ENCODE measurements around the gene ODF4. TPM values are rescaled to one million over a fixed set of nuclear protein-coding genes. Genes with fewer than 3 reads are reported as not detected.
A peak's percentile ranks its signal among the peaks of the same experiment; 100 is the strongest.

ODF4 gene
- total RNA-seq, 1 experiment from 2014 or later = not detected

GRCh38 chr17:8382052-8382879 lies 42.6 kb downstream of the ODF4 start:
- TSS peak; percentile 74 for BruUV-seq (replicated peaks)
- Histone ChIP-seq H3F3A (ENCODE audit: low read length, unreplicated experiment) (peaks cover 2% of the 10 kb centered on the region), H3K4me1 (ENCODE audit: insufficient read depth, low read length) (peaks cover 27% of the 10 kb centered on the region), H3K9ac (ENCODE audit: low read length) (peak overlapping the region; percentile 98), H3K79me2 (ENCODE audit: low read length) (peaks cover 47% of the 10 kb centered on the region), H3K4me2 (ENCODE audit: low read length) (peak overlapping the region; percentile 99), H3K4me3 (ENCODE audit: low read length) (peak overlapping the region; percentile 96), H3K9me2 (replicated peaks; ENCODE audit: low read length) (no peaks in the 10 kb centered on the region), H3K9me3 (ENCODE audit: low read length) (no peaks in the 10 kb centered on the region), H3K27me3 (ENCODE audit: low read length) (no peaks in the 10 kb centered on the region), H3K27ac (ENCODE audit: low read length) (peak overlapping the region; percentile 39), H2AFZ (ENCODE audit: low read length) (peak overlapping the region; percentile 55), H3K36me3 (ENCODE audit: low read depth, low read length) (peaks cover 42% of the 10 kb centered on the region), H4K20me1 (ENCODE audit: low read length) (peaks cover 23% of the 10 kb centered on the region)
- POLR2A ChIA-PET (ENCODE audit: unreplicated experiment) = interaction anchor here (0.7 kb wide), 1 partner anchor 87 kb away, joined by 4 read pairs; no protein-coding TSS in a partner anchor
- TF ChIP-seq EZH2phosphoT487 (IDR thresholded peaks at IDR 0.05; ENCODE audit: borderline replicate concordance, low read length) (no peak), CTCF (conservative IDR thresholded peaks at IDR 0.05; ENCODE audit: low read depth, low read length) (no peak), EZH2 (IDR thresholded peaks at IDR 0.05; ENCODE audit: low read length, unreplicated experiment) (no peak)
- ATAC-seq (no peak), DNase-seq (peak; percentile 4)
- intact Hi-C loops (cut with micrococcal nuclease) = no loop called here
- CTCF ChIA-PET = no interaction called here

- DNase-seq (no peak), ATAC-seq (no peak)
- no TSS peak for BruUV-seq (replicated peaks)
- peaks cover 23% of the 10 kb centered on the region for H4K20me1 ChIP-seq (ENCODE audit: low read length)
- peak overlapping the region; percentile 99 for H3K4me2 ChIP-seq (ENCODE audit: low read length)
- H3K4me1 ChIP-seq (ENCODE audit: insufficient read depth, low read length) = peaks cover 27% of the 10 kb centered on the region
- POLR2A ChIA-PET (ENCODE audit: unreplicated experiment) = interaction anchor here (0.7 kb wide), 1 partner anchor 87 kb away, joined by 4 read pairs; no protein-coding TSS in a partner anchor
- no peaks in the 10 kb centered on the region for H3F3A ChIP-seq (ENCODE audit: low read length, unreplicated experiment)
- CTCF ChIA-PET = no interaction called here
- peak overlapping the region; percentile 55 for H2AFZ ChIP-seq (ENCODE audit: low read length)
- TF ChIP-seq EZH2phosphoT487 (IDR thresholded peaks at IDR 0.05; ENCODE audit: borderline replicate concordance, low read length) (no peak), CTCF (conservative IDR thresholded peaks at IDR 0.05; ENCODE audit: low read depth, low read length) (no peak), EZH2 (IDR thresholded peaks at IDR 0.05; ENCODE audit: low read length, unreplicated experiment) (no peak)
- peak overlapping the region; percentile 39 for H3K27ac ChIP-seq (ENCODE audit: low read length)
- peaks cover 42% of the 10 kb centered on the region for H3K36me3 ChIP-seq (ENCODE audit: low read depth, low read length)
- peaks cover 47% of the 10 kb centered on the region for H3K79me2 ChIP-seq (ENCODE audit: low read length)
- no peaks in the 10 kb centered on the region for H3K9me3 ChIP-seq (ENCODE audit: low read length)
- H3K4me3 ChIP-seq (ENCODE audit: low read length) = peak overlapping the region; percentile 96
- no peaks in the 10 kb centered on the region for H3K9me2 ChIP-seq (replicated peaks; ENCODE audit: low read length)
- H3K9ac ChIP-seq (ENCODE audit: low read length) = peak overlapping the region; percentile 98
- no peaks in the 10 kb centered on the region for H3K27me3 ChIP-seq (ENCODE audit: low read length)
- intact Hi-C loops (cut with micrococcal nuclease) = loop anchor here (1.0 kb wide), 1 partner anchor 53 kb away; no protein-coding TSS in a partner anchor
These were observed 43.2 kb downstream of the ODF4 start for GRCh38 chr17:8382880-8383142.
